OCI-LY7 (cell line): Measurements from ENCODE around the gene KRTAP13-4. TPM values are rescaled to one million over a fixed set of nuclear protein-coding genes. Genes with fewer than 3 reads are reported as not detected.

Experiments
- Bru-seq: library from RNA; stranded (reverse); fragments of 400-500 nt; gene quantifications from one replicate; lab custom pipeline; 2021; lab: Mats Ljungman, UMichigan
- BruChase-seq, 2 experiments: library from RNA; stranded (reverse); fragments of 400-500 nt; gene quantifications; one replicate each; lab custom pipeline; 2021; lab: Mats Ljungman, UMichigan
- BruUV-seq: library from RNA; stranded (reverse); fragments of 400-500 nt; replicated peaks from 2 replicates; lab custom pipeline; 2021; lab: Mats Ljungman, UMichigan
- CTCF ChIA-PET: fragments of 300-600 bp; sonication (Branson Sonifier 250); formaldehyde crosslinking; loops from one replicate; lab custom pipeline; 2022; ENCODE audit warnings: antibody characterized with exemption; ENCODE audit not compliant: unreplicated experiment; lab: Charles Lee
- POLR2A ChIA-PET: fragments of 300-600 bp; sonication (Branson Sonifier 250); formaldehyde crosslinking; loops from one replicate; lab custom pipeline; 2022; ENCODE audit warnings: antibody characterized with exemption; lab: Charles Lee
- DNase-seq: peaks from one replicate; pipeline ENCODE4 v3.0.0-alpha.2; 2015; ENCODE audit warnings: low spot score
- H2AFZ ChIP-seq: fragments of 200-600 bp; sonication (generic), shearing (Covaris generic); 2 replicates; pipeline ENCODE4 v1.6.1; 2014; ENCODE audit warnings: mild to moderate bottlenecking, antibody characterized with exemption, low read length, moderate library complexity
- H3K27ac ChIP-seq: fragments of 200-600 bp; sonication (generic); 2 replicates; pipeline ENCODE4 v1.5.1; 2014; ENCODE audit warnings: mixed run types, low read depth, mild to moderate bottlenecking, moderate library complexity, low read length, inconsistent platforms; ENCODE audit not compliant: poor library complexity, severe bottlenecking
- H3K36me3 ChIP-seq: fragments of 200-600 bp; sonication (generic); 2 replicates; pipeline ENCODE4 v1.6.1; 2014; ENCODE audit warnings: mild to moderate bottlenecking, antibody characterized with exemption, low read length, moderate library complexity, mixed read lengths; ENCODE audit not compliant: insufficient read depth
- H3K4me1 ChIP-seq: fragments of 200-600 bp; sonication (generic); 2 replicates; pipeline ENCODE4 v1.5.1; 2014; ENCODE audit warnings: mild to moderate bottlenecking, low read length; ENCODE audit not compliant: insufficient read depth, poor library complexity, severe bottlenecking
- H3K4me2 ChIP-seq: fragments of 200-600 bp; sonication (generic); 2 replicates; pipeline ENCODE4 v1.6.1; 2014; ENCODE audit warnings: mild to moderate bottlenecking, low read length
- H3K4me3 ChIP-seq: fragments of 200-600 bp; sonication (generic); 2 replicates; pipeline ENCODE4 v1.5.1; 2014; ENCODE audit warnings: mild to moderate bottlenecking, low read depth, low read length; ENCODE audit not compliant: poor library complexity, severe bottlenecking
- H3K79me2 ChIP-seq: fragments of 200-600 bp; sonication (generic); 2 replicates; pipeline ENCODE4 v1.6.1; 2016; ENCODE audit warnings: low read depth, mild to moderate bottlenecking, low read length, moderate library complexity, mixed read lengths; ENCODE audit not compliant: insufficient read depth
- H3K9me2 ChIP-seq: fragments of 200-600 bp; sonication (generic); 2 replicates; pipeline ENCODE4 v1.6.1; 2016; ENCODE audit warnings: mild to moderate bottlenecking, low read length, mixed read lengths; ENCODE audit not compliant: insufficient read depth
- H3K9me3 ChIP-seq: fragments of 200-600 bp; sonication (generic); 2 replicates; pipeline ENCODE4 v1.6.1; 2014; ENCODE audit warnings: mild to moderate bottlenecking, mixed run types, low read length, mixed read lengths
- H4K20me1 ChIP-seq: fragments of 200-600 bp; sonication (generic); 2 replicates; pipeline ENCODE4 v1.6.1; 2014; ENCODE audit warnings: mild to moderate bottlenecking, antibody characterized with exemption, low read length, moderate library complexity, mixed read lengths; ENCODE audit not compliant: insufficient read depth
- EZH2phosphoT487 ChIP-seq: fragments of 200-600 bp; sonication (generic); IDR thresholded peaks from 2 replicates; pipeline ENCODE4 v1.6.1; 2018; ENCODE audit warnings: low read depth, borderline replicate concordance, mild to moderate bottlenecking, mixed run types, antibody characterized with exemption, low read length, moderate library complexity, mixed read lengths
- intact Hi-C: fragments of 100-400 bp; cut with micrococcal nuclease; formaldehyde crosslinking; loops from one replicate; pipeline ENCODE4 v1.10.0; 2022; ENCODE audit not compliant: unreplicated experiment
- long read RNA-seq: library from polyadenylated mRNA; stranded (forward); transcript quantifications from one replicate; pipeline ENCODE4 v2.0.0, GENCODE V29; 2022
- total RNA-seq, 2 experiments: library from RNA; depleted of rRNA in 1 of 2; stranded (reverse); fragments of >200 nt in 1 of 2; shearing (Covaris generic) in 1 of 2; gene quantifications; 2 replicates each; pipeline ENCODE4 v1.2.3, GENCODE V29; 2014 to 2022
- TF ChIP-seq, protein P1 (sequence below): fragments of 200-600 bp; sonication (generic); conservative IDR thresholded peaks from 2 replicates; pipeline ENCODE4 v1.5.1; 2014; ENCODE audit warnings: mild to moderate bottlenecking, antibody characterized with exemption, low read length, moderate library complexity, mixed read lengths

KRTAP13-4 gene, protein sequence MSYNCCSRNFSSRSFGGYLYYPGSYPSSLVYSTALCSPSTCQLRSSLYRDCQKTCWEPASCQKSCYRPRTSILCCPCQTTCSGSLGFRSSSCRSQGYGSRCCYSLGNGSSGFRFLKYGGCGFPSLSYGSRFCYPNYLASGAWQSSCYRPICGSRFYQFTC
- total RNA-seq (2014; rRNA removed; shearing (Covaris generic)) (not detected in 2 replicates), total RNA-seq (2022) (not detected in 2 replicates), Bru-seq, nascent RNA (not detected), BruChase-seq, experiment 1, labeled RNA remaining after a 6-hour chase (not detected), BruChase-seq, experiment 2, labeled RNA remaining after a 2-hour chase (not detected)
- long read RNA-seq: 0 reads

DNA sequence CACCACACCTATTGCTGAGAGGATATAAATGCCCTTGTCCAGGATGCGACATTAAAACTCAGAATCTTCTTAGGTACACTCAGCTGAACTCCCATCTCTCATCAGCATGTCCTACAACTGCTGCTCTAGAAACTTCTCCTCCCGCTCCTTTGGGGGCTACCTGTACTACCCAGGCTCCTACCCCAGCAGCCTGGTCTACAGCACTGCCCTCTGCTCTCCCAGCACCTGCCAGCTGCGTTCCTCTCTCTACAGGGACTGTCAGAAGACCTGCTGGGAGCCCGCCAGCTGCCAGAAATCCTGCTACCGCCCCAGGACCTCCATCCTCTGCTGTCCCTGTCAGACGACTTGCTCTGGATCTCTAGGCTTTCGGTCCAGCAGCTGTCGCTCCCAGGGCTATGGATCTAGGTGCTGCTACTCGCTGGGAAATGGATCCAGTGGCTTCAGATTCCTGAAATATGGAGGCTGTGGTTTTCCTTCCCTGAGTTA lies at the start of gene KRTAP13-4:
Gene KRTAP13-4 (plus strand): TSS at position 51 of the 486 bp plus-strand sequence. CDS start 56 bp downstream, at position 107.
- BruUV-seq: no TSS peak
- H3K4me3 ChIP-seq: no peak within 1 kb of the TSS
- no peaks in the 10 kb centered on the region for H3K4me1 ChIP-seq
- H2AFZ ChIP-seq: no peak within 1 kb of the TSS
- H3K27ac ChIP-seq: no peak within 1 kb of the TSS
- H3K79me2 ChIP-seq: no peaks in the 10 kb centered on the region
- ChIA-PET CTCF (no interaction called here), POLR2A (no interaction called here)
- intact Hi-C loops: no loop called here
- H3K9me3 ChIP-seq: no peaks in the 10 kb centered on the region
- no peaks in the 10 kb centered on the region for H3K36me3 ChIP-seq
- H3K4me2 ChIP-seq: no peak within 1 kb of the TSS
- no peaks in the 10 kb centered on the region for H3K9me2 ChIP-seq
- no peaks in the 10 kb centered on the region for H4K20me1 ChIP-seq
- DNase-seq: no peak
- TF ChIP-seq, protein P1, sequence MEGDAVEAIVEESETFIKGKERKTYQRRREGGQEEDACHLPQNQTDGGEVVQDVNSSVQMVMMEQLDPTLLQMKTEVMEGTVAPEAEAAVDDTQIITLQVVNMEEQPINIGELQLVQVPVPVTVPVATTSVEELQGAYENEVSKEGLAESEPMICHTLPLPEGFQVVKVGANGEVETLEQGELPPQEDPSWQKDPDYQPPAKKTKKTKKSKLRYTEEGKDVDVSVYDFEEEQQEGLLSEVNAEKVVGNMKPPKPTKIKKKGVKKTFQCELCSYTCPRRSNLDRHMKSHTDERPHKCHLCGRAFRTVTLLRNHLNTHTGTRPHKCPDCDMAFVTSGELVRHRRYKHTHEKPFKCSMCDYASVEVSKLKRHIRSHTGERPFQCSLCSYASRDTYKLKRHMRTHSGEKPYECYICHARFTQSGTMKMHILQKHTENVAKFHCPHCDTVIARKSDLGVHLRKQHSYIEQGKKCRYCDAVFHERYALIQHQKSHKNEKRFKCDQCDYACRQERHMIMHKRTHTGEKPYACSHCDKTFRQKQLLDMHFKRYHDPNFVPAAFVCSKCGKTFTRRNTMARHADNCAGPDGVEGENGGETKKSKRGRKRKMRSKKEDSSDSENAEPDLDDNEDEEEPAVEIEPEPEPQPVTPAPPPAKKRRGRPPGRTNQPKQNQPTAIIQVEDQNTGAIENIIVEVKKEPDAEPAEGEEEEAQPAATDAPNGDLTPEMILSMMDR: no peak
- TF ChIP-seq EZH2phosphoT487: no peak

DNA sequence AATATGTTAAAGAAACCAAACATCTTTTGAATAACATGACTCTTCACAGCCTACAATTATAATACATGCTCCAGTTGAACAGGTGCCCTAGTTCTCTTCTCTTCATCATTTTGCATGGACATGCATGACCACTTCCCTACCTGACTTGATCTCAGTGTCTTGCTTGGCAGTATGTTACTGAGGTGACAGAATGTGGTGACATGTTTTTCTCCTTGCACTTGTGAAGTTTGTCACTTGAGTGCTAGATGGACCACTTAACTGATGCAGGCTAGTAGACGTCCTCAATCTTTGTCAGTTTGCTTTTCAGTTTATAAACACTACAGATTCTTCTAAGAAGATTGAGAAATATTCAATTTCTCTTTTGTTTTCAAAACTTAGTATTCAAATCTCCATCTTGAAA lies 47.8 kb upstream of the KRTAP13-4 start:
- no peak for TF ChIP-seq EZH2phosphoT487
- TF ChIP-seq, protein P1: no peak
- POLR2A ChIA-PET: no interaction called here
- Histone ChIP-seq H2AFZ (no peak overlapping the region), H3K27ac (no peak overlapping the region), H3K4me1 (no peaks in the 10 kb centered on the region), H3K79me2 (no peaks in the 10 kb centered on the region), H3K36me3 (no peaks in the 10 kb centered on the region), H3K4me2 (no peak overlapping the region), H3K9me2 (no peaks in the 10 kb centered on the region), H4K20me1 (no peaks in the 10 kb centered on the region), H3K4me3 (no peak overlapping the region), H3K9me3 (no peaks in the 10 kb centered on the region)
- intact Hi-C loops: no loop called here
- CTCF ChIA-PET: no interaction called here
- DNase-seq: no peak
- no TSS peak for BruUV-seq

DNA sequence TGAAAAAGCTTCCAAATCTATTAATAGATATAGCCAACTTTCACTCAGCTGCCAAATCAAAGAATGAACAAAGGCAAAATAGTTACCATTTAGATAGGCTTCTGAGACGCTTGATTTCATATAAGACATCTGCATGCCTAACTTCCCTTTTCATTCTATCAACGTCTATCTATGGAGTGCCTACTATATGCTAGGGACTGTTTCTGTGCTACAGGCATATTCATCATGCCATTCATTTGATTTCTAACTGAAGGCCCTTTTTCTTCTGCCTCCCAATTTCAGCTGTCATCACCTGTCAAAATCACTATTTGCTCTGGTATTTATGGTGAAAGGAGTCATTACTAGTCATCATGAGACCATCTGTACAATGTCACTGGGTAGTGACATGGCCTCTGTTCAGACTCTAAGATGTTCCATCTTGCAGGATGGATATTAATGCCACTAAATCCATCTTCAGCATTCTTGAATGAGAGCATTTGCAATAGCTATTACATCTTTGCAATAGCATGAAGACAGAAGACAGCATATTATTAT lies 38.5 kb upstream of the KRTAP13-4 start:
- Histone ChIP-seq H3K79me2 (no peaks in the 10 kb centered on the region), H3K4me1 (no peaks in the 10 kb centered on the region), H3K4me3 (no peak overlapping the region), H3K36me3 (no peaks in the 10 kb centered on the region), H3K4me2 (no peak overlapping the region), H3K9me2 (no peaks in the 10 kb centered on the region), H4K20me1 (no peaks in the 10 kb centered on the region), H3K27ac (no peak overlapping the region), H2AFZ (no peak overlapping the region), H3K9me3 (no peaks in the 10 kb centered on the region)
- CTCF ChIA-PET: no interaction called here
- intact Hi-C loops: no loop called here
- no TSS peak for BruUV-seq
- DNase-seq: no peak
- POLR2A ChIA-PET: no interaction called here
- TF ChIP-seq, protein P1: no peak
- no peak for TF ChIP-seq EZH2phosphoT487
